ENCODE measurements around the gene RS1. TPM values are rescaled to one million over a fixed set of nuclear protein-coding genes. Genes with fewer than 3 reads are reported as not detected.

RS1 gene
- total and polyA plus RNA-seq, 2 of the 4 experiments (the other 2 are of a cell fraction), result not detected

DNA sequence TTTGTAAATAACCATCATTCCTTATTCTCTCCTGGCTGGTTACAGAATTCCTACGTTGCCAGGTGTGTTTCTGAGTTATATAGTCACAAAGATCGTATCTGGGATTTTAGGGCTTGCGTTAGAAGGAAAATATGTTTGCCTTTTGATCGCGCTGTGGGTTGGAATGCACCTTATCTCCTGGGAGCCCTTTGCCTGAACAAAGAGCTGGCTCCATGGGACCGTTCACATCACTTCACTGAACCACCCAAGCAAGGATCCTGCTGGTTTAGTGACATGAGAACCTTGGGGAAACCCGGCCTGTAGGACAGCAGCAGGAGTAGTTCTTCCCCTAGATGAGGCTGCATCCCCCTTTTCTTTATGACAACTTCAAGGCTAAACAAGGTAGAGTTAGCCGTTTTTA is 51.6 kb downstream of the RS1 start:
- TF ChIP-seq NFE2L2 (IDR thresholded peaks at IDR 0.05; ENCODE audit: low read depth, low read length) (no peak), FOS (IDR thresholded peaks at IDR 0.05; ENCODE audit: low read depth, low read length) (no peak), MAFK (IDR thresholded peaks at IDR 0.05; ENCODE audit: low read depth, low read length) (no peak), RCOR1 (IDR thresholded peaks at IDR 0.05; ENCODE audit: insufficient replicate concordance, low read length) (no peak), MAZ (IDR thresholded peaks at IDR 0.05; ENCODE audit: borderline replicate concordance, low read depth, low read length) (no peak), CHD1 (IDR thresholded peaks at IDR 0.05; ENCODE audit: low read depth, low read length) (no peak), POLR2A (IDR thresholded peaks at IDR 0.05; ENCODE audit: low read depth, low read length) (no peak), RAD21 (IDR thresholded peaks at IDR 0.05; ENCODE audit: low read length) (no peak), SMC3 (IDR thresholded peaks at IDR 0.05; ENCODE audit: low read depth, low read length) (no peak), MXI1 (IDR thresholded peaks at IDR 0.05; ENCODE audit: borderline replicate concordance, low read depth, low read length) (no peak), BHLHE40 (IDR thresholded peaks at IDR 0.05; ENCODE audit: low read depth, low read length) (no peak), CEBPB (IDR thresholded peaks at IDR 0.05; ENCODE audit: low read depth, low read length) (no peak)
- TF ChIP-seq, protein P1, sequence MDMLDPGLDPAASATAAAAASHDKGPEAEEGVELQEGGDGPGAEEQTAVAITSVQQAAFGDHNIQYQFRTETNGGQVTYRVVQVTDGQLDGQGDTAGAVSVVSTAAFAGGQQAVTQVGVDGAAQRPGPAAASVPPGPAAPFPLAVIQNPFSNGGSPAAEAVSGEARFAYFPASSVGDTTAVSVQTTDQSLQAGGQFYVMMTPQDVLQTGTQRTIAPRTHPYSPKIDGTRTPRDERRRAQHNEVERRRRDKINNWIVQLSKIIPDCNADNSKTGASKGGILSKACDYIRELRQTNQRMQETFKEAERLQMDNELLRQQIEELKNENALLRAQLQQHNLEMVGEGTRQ (IDR thresholded peaks at IDR 0.05; ENCODE audit: low read depth, low read length), result no peak
- TF ChIP-seq, protein P2, sequence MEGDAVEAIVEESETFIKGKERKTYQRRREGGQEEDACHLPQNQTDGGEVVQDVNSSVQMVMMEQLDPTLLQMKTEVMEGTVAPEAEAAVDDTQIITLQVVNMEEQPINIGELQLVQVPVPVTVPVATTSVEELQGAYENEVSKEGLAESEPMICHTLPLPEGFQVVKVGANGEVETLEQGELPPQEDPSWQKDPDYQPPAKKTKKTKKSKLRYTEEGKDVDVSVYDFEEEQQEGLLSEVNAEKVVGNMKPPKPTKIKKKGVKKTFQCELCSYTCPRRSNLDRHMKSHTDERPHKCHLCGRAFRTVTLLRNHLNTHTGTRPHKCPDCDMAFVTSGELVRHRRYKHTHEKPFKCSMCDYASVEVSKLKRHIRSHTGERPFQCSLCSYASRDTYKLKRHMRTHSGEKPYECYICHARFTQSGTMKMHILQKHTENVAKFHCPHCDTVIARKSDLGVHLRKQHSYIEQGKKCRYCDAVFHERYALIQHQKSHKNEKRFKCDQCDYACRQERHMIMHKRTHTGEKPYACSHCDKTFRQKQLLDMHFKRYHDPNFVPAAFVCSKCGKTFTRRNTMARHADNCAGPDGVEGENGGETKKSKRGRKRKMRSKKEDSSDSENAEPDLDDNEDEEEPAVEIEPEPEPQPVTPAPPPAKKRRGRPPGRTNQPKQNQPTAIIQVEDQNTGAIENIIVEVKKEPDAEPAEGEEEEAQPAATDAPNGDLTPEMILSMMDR (conservative IDR thresholded peaks at IDR 0.05; ENCODE audit: low read depth, low read length), result no peak
- TF ChIP-seq, protein P3, sequence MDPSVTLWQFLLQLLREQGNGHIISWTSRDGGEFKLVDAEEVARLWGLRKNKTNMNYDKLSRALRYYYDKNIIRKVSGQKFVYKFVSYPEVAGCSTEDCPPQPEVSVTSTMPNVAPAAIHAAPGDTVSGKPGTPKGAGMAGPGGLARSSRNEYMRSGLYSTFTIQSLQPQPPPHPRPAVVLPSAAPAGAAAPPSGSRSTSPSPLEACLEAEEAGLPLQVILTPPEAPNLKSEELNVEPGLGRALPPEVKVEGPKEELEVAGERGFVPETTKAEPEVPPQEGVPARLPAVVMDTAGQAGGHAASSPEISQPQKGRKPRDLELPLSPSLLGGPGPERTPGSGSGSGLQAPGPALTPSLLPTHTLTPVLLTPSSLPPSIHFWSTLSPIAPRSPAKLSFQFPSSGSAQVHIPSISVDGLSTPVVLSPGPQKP (IDR thresholded peaks at IDR 0.05; ENCODE audit: borderline replicate concordance, low read depth, low read length), result no peak
- Histone ChIP-seq H3K56ac (ENCODE audit: extremely low read depth, insufficient read depth, low read length) (no peak overlapping the region), H3K4ac (ENCODE audit: low read depth, low read length) (no peak overlapping the region), H4K8ac (ENCODE audit: low read depth in 2 of 2, low read length in 2 of 2) (no peak overlapping the region), H2AFZ (replicated peaks; ENCODE audit: low read length, poor library complexity) (no peak overlapping the region), H4K5ac (ENCODE audit: low read depth, low read length) (no peak overlapping the region), H2AK5ac (ENCODE audit: low read depth, low read length) (no peak overlapping the region), H4K91ac (ENCODE audit: insufficient read depth, low read depth, low read length) (no peak overlapping the region), H2BK120ac (ENCODE audit: low read depth, low read length) (no peak overlapping the region), H3K27me3 (ENCODE audit: control insufficient read depth, insufficient read depth, low read length) (no peaks in the 10 kb centered on the region), H3K9me1 (ENCODE audit: insufficient read depth, low read length) (no peaks in the 10 kb centered on the region), H4K20me1 (ENCODE audit: insufficient read depth, low read length) (no peaks in the 10 kb centered on the region), H2AK9ac (replicated peaks; ENCODE audit: low read depth, low read length, poor library complexity) (no peak overlapping the region), H3K27ac (ENCODE audit: insufficient read depth, low read length) (no peak overlapping the region), H3K9me3 (ENCODE audit: control insufficient read depth, insufficient read depth, low read length) (no peaks in the 10 kb centered on the region), H2BK15ac (ENCODE audit: low read depth, low read length) (no peak overlapping the region), H3K23ac (ENCODE audit: low read depth, low read length) (no peak overlapping the region), H3K4me1 (ENCODE audit: control insufficient read depth, insufficient read depth, low read length) (peaks cover 2% of the 10 kb centered on the region), H3K18ac (ENCODE audit: low read depth, low read length) (no peak overlapping the region), H2BK20ac (ENCODE audit: low read depth, low read length) (no peak overlapping the region), H3K4me3 (ENCODE audit: insufficient read depth, low read depth, low read length) (no peak overlapping the region), H3K79me1 (ENCODE audit: low read depth in 1 of 2, low read length in 2 of 2) (no peaks in the 10 kb centered on the region), H3K9ac (ENCODE audit: low read depth, low read length) (no peak overlapping the region), H3K14ac (replicated peaks; ENCODE audit: low read depth, low read length) (no peak overlapping the region), H2BK5ac (ENCODE audit: low read depth, low read length, poor library complexity, severe bottlenecking) (no peak overlapping the region), H3K36me3 (ENCODE audit: control insufficient read depth, insufficient read depth, low read length) (peaks cover 5% of the 10 kb centered on the region; the same call in 1 of the 2 replicates), H3K4me2 (ENCODE audit: low read depth, low read length) (no peak overlapping the region)
- no CpG with 5 or more reads among the region's 8 CpGs for WGBS, 2 experiments (ENCODE audit: extremely low coverage in 2 of 2, insufficient read length in 1 of 2)
- ATAC-seq (ENCODE audit: low read depth), result no peak
- BruUV-seq (replicated peaks), result no TSS peak
- intact Hi-C loops (cut with micrococcal nuclease) (no loop called here), in situ Hi-C loops (cut with MboI; ENCODE audit: low sequenced_read_pairs) (no loop called here), dilution Hi-C loops (cut with HindIII; ENCODE audit: low sequenced_read_pairs, unreplicated experiment) (no loop called here)
- no peak for DNase-seq
- CTCF ChIA-PET, result no interaction called here
- POLR2A ChIA-PET (ENCODE audit: unreplicated experiment), result no interaction called here

Data from IMR-90 (cell line).